ENCODE data around the gene ZBTB46.
"Not testable (repeated sequence)": the region's sequence is repeated elsewhere in the genome, so short reads cannot be mapped to it uniquely, and the experiment has no call there.

The ZBTB46 gene

GRCh38 chr20:63858393-63859165 lies 27.5 kb upstream of the ZBTB46 start:
- DNase-seq, result peak; percentile 78

- DNase-seq, result peak; percentile 87
These were observed 26.8 kb upstream of the ZBTB46 start for GRCh38 chr20:63857764-63858392.

GRCh38 chr20:63856098-63856511 lies 25.0 kb upstream of the ZBTB46 start:
- no peak for DNase-seq

- no peak for DNase-seq
These were observed 24.5 kb upstream of the ZBTB46 start for GRCh38 chr20:63855363-63856097.

- DNase-seq, result no peak
These were observed 23.8 kb upstream of the ZBTB46 start for GRCh38 chr20:63854766-63855362.

GRCh38 chr20:63854069-63854765 lies 23.2 kb upstream of the ZBTB46 start:
- no peak for DNase-seq

- not testable (repeated sequence) for DNase-seq
These were observed 22.6 kb upstream of the ZBTB46 start for GRCh38 chr20:63853733-63854068.

GRCh38 chr20:63851548-63851943 lies 20.5 kb upstream of the ZBTB46 start:
- not testable (repeated sequence) for DNase-seq

GRCh38 chr20:63850689-63851547 lies 19.9 kb upstream of the ZBTB46 start:
- no peak for DNase-seq

- no peak for DNase-seq
These were observed 17.2 kb upstream of the ZBTB46 start for GRCh38 chr20:63848003-63848911.

GRCh38 chr20:63847237-63848002 lies 16.4 kb upstream of the ZBTB46 start:
- DNase-seq, result no peak

- no peak for DNase-seq
These were observed 15.8 kb upstream of the ZBTB46 start for GRCh38 chr20:63846888-63847236.

- DNase-seq, result peak; percentile 31
These were observed 15.2 kb upstream of the ZBTB46 start for GRCh38 chr20:63846128-63846771.

- DNase-seq, result no peak
These were observed 13.5 kb upstream of the ZBTB46 start for GRCh38 chr20:63844511-63844991.

- no peak for DNase-seq
These were observed 12.7 kb upstream of the ZBTB46 start for GRCh38 chr20:63843778-63844177.

GRCh38 chr20:63843222-63843621 lies 12.2 kb upstream of the ZBTB46 start:
- no peak for DNase-seq

- DNase-seq, result no peak
These were observed 11.2 kb upstream of the ZBTB46 start for GRCh38 chr20:63842258-63842657.

- DNase-seq, result no peak
These were observed 9.4 kb upstream of the ZBTB46 start for GRCh38 chr20:63840405-63840828.

- no peak for DNase-seq
These were observed 8.6 kb upstream of the ZBTB46 start for GRCh38 chr20:63839620-63840019.

Measured in HCEC 1CT (cell line).